Gastrocnemius medialis (tissue), 4 donors: ENCODE results near the gene ZFYVE1. TPM values are rescaled to one million over a fixed set of nuclear protein-coding genes. Genes with fewer than 3 reads are reported as not detected.
A peak's percentile ranks its signal among the peaks of the same experiment; 100 is the strongest.
"Not testable (repeated sequence)": the region's sequence is repeated elsewhere in the genome, so short reads cannot be mapped to it uniquely, and the experiment has no call there.

ENCODE experiments used
- ATAC-seq, 2 donors: fragments of 150-250 bp; one replicate each; pipeline ENCODE4 v1.9.1; 2016
- DNase-seq, 2 donors: peaks; one replicate each; pipeline ENCODE4 v3.0.0-alpha.2; 2019
- H3K27ac ChIP-seq, 4 donors: fragments of 200-600 bp; sonication (generic); 1 replicate in 1 of 4; 2 replicates in 3 of 4; pipeline ENCODE4 v1.5.1; 2016 to 2018; ENCODE audit warnings: mild to moderate bottlenecking in 2 of 4, moderate library complexity in 1 of 4
- H3K27me3 ChIP-seq, 3 donors: fragments of 200-600 bp; sonication (generic) in 2 of 3; 1 replicate in 1 of 3; 2 replicates in 2 of 3; pipeline versions ENCODE4 v1.5.1 to v1.6.0; 2016 to 2019; ENCODE audit warnings: mild to moderate bottlenecking in 1 of 3, moderate library complexity in 1 of 3
- H3K36me3 ChIP-seq, 2 donors: fragments of 200-600 bp; sonication (generic) in 1 of 2; one replicate each; pipeline ENCODE4 v1.5.1; 2017 to 2018
- H3K4me1 ChIP-seq, 2 donors: fragments of 200-600 bp; sonication (generic) in 1 of 2; one replicate each; pipeline ENCODE4 v1.5.1; 2016 to 2017; ENCODE audit warnings: mild to moderate bottlenecking in 2 of 2
- H3K4me3 ChIP-seq, 4 donors: fragments of 200-600 bp; sonication (generic) in 3 of 4; 1 replicate in 1 of 4; 2 replicates in 3 of 4; pipeline ENCODE4 v1.5.1; 2016 to 2019; ENCODE audit warnings: mild to moderate bottlenecking in 2 of 4
- H3K9me3 ChIP-seq, 3 donors: fragments of 200-600 bp; sonication (generic) in 2 of 3; 1 replicate in 1 of 3; 2 replicates in 2 of 3; pipeline ENCODE4 v1.5.1; 2016 to 2019
- POLR2A ChIP-seq, 2 donors: fragments of 450-650 bp; IDR thresholded peaks; one replicate each; pipeline ENCODE4 v1.6.1; 2017; ENCODE audit warnings: antibody characterized with exemption in 2 of 2, mild to moderate bottlenecking in 2 of 2, moderate library complexity in 2 of 2
- in situ Hi-C, 4 donors: fragments of 200-750 bp; cut with MboI; loops; one replicate each; pipeline versions ENCODE4 v1.15.0 to v1.8.0; 2017; ENCODE audit warnings: low sequenced_read_pairs in 4 of 4
- intact Hi-C: fragments of 100-400 bp; cut with DNase I; formaldehyde crosslinking; loops from one replicate; pipeline ENCODE4 v1.15.1; 2023; ENCODE audit warnings: low total_unique reads
- total RNA-seq, 4 donors: library from RNA; depleted of rRNA; stranded (reverse); fragments of >200 nt; gene quantifications; one replicate each; pipeline versions ENCODE4 v1.1.0 to v1.2.3, GENCODE V29; 2016
- TF ChIP-seq, protein P1 (sequence below), 5 experiments: fragments of 450-650 bp in 3 of 5; fragments of 200-600 bp in 2 of 5; sonication (generic) in 2 of 5; IDR thresholded peaks in 4 of 5; conservative IDR thresholded peaks in 1 of 5; 1 replicate in 4 of 5; 2 replicates in 1 of 5; pipeline ENCODE4 v1.5.1; 2016 to 2019; ENCODE audit warnings: antibody characterized with exemption in 5 of 5, mild to moderate bottlenecking in 3 of 5, moderate library complexity in 3 of 5

Gene ZFYVE1
- total RNA-seq, 4 donors from 2014 or later: 16.7 to 28.3 (median 19.3) TPM

- intact Hi-C loops (no loop called here), in situ Hi-C loops (no loop called here)
- no peak for TF ChIP-seq POLR2A (IDR thresholded peaks at IDR 0.05)
- TF ChIP-seq, protein P1, sequence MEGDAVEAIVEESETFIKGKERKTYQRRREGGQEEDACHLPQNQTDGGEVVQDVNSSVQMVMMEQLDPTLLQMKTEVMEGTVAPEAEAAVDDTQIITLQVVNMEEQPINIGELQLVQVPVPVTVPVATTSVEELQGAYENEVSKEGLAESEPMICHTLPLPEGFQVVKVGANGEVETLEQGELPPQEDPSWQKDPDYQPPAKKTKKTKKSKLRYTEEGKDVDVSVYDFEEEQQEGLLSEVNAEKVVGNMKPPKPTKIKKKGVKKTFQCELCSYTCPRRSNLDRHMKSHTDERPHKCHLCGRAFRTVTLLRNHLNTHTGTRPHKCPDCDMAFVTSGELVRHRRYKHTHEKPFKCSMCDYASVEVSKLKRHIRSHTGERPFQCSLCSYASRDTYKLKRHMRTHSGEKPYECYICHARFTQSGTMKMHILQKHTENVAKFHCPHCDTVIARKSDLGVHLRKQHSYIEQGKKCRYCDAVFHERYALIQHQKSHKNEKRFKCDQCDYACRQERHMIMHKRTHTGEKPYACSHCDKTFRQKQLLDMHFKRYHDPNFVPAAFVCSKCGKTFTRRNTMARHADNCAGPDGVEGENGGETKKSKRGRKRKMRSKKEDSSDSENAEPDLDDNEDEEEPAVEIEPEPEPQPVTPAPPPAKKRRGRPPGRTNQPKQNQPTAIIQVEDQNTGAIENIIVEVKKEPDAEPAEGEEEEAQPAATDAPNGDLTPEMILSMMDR (IDR thresholded peaks at IDR 0.05 in 4 of 5, conservative IDR thresholded peaks at IDR 0.05 in 1 of 5): no peak
- Histone ChIP-seq H3K4me3 (no peak overlapping the region), H3K27me3 (no peaks in the 10 kb centered on the region), H3K4me1 (no peaks in the 10 kb centered on the region), H3K9me3 (no peaks in the 10 kb centered on the region), H3K27ac (no peak overlapping the region), H3K36me3 (peaks cover 0 to 23% of the 10 kb centered on the region in 2 donors)
- ATAC-seq: peak; percentile 22 to 65
- DNase-seq: peak in 1 of 2 donors; percentile 32
Observed at GRCh38 chr14:72965249-72965648, 61.7 kb downstream of the ZFYVE1 start.

DNA sequence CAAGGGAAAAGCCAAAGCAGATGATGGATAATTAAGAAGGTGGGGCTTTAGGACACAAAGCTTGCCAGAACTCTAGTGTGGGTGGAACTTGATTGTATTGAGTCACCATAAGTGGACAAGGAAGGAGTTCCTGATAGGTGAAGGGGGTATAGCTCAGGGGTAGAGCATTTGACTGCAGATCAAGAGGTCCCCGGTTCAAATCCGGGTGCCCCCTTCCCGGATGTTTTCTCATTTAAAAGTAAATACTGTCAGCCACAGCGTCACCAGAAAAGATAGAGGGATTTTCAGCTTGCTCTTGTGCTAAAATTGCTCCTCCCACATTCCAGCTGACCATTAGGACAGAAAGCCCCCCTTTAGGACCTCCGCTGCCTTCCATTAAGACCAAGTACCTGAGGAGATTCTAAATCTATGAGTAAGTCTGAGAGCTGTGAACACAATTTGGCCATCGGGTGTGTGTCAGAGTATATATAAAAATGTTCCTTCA, 64.0 kb downstream of the ZFYVE1 start:
- no peaks in the 10 kb centered on the region for H3K27me3 ChIP-seq
- ATAC-seq (no peak), DNase-seq (no peak)
- in situ Hi-C loops: no loop called here
- no peaks in the 10 kb centered on the region for H3K9me3 ChIP-seq
- intact Hi-C loops: no loop called here
- peaks cover 0 to 31% of the 10 kb centered on the region in 2 donors for H3K36me3 ChIP-seq
- TF ChIP-seq POLR2A (IDR thresholded peaks at IDR 0.05): no peak
- TF ChIP-seq, protein P1 (IDR thresholded peaks at IDR 0.05 in 4 of 5, conservative IDR thresholded peaks at IDR 0.05 in 1 of 5): no peak
- no peak overlapping the region for H3K4me3 ChIP-seq
- no peak overlapping the region for H3K27ac ChIP-seq
- H3K4me1 ChIP-seq: no peaks in the 10 kb centered on the region

- in situ Hi-C loops, H3K9me3 ChIP-seq, H3K4me3 ChIP-seq, intact Hi-C loops, ATAC-seq, H3K27ac ChIP-seq, H3K27me3 ChIP-seq, H3K4me1 ChIP-seq, DNase-seq: not testable (repeated sequence)
- peaks cover 0 to 36% of the 10 kb centered on the region in 2 donors for H3K36me3 ChIP-seq
Observed at GRCh38 chr14:72962336-72962754, 64.6 kb downstream of the ZFYVE1 start.

GRCh38 chr14:72961579-72962335, 65.1 kb downstream of the ZFYVE1 start:
- DNase-seq (no peak), ATAC-seq (no peak)
- no peaks in the 10 kb centered on the region for H3K4me1 ChIP-seq
- no peaks in the 10 kb centered on the region for H3K9me3 ChIP-seq
- peaks cover 0 to 42% of the 10 kb centered on the region in 2 donors for H3K36me3 ChIP-seq
- in situ Hi-C loops (no loop called here), intact Hi-C loops (no loop called here)
- no peak overlapping the region for H3K27ac ChIP-seq
- H3K4me3 ChIP-seq: no peak overlapping the region
- no peak for TF ChIP-seq POLR2A (IDR thresholded peaks at IDR 0.05)
- TF ChIP-seq, protein P1 (IDR thresholded peaks at IDR 0.05 in 4 of 5, conservative IDR thresholded peaks at IDR 0.05 in 1 of 5): no peak
- no peaks in the 10 kb centered on the region for H3K27me3 ChIP-seq

GRCh38 chr14:72961016-72961415, 65.9 kb downstream of the ZFYVE1 start:
- H3K4me1 ChIP-seq, in situ Hi-C loops, H3K9me3 ChIP-seq, ATAC-seq, DNase-seq, intact Hi-C loops, H3K4me3 ChIP-seq, H3K27ac ChIP-seq, H3K27me3 ChIP-seq: not testable (repeated sequence)
- H3K36me3 ChIP-seq: peaks cover 0 to 48% of the 10 kb centered on the region in 2 donors
